GM21723 (cell line): Measurements from ENCODE around the gene HSF2BP.
"Not testable (repeated sequence)": the region's sequence is repeated elsewhere in the genome, so short reads cannot be mapped to it uniquely, and the experiment has no call there.

Source experiments
- ATAC-seq: cut with Tn5 transposase; IDR thresholded peaks from one replicate; pipeline ENCODE4 v1.9.1; 2021; ENCODE audit warnings: mild to moderate bottlenecking, moderate library complexity; ENCODE audit not compliant: unreplicated experiment

HSF2BP gene

GRCh38 chr21:43622796-43623195 is 36.5 kb downstream of the HSF2BP start:
- ATAC-seq = no peak

- ATAC-seq = no peak
These were observed 39.4 kb downstream of the HSF2BP start for GRCh38 chr21:43619856-43620255.

- ATAC-seq = no peak
These were observed 39.9 kb downstream of the HSF2BP start for GRCh38 chr21:43619344-43619743.

- ATAC-seq = no peak
These were observed 40.3 kb downstream of the HSF2BP start for GRCh38 chr21:43618940-43619339.

DNA sequence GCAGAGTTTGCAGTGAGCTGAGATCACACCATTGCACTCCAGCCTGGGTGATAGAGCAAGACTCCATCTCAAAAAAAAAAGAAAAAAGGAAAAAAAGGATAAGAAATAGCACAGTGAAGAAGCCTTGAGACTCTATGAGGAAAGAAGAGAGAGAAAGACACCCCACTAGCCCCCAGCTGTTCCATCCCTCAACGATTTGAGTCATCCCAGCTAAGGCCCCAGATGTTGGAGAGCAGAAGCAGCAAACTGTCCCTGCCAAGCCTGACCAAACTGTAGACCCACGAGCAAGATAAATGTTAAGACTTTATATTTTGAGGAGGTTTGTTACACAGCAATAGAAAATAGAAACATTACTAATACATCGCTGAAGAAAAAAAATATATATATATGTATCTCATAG is 42.4 kb downstream of the HSF2BP start:
- ATAC-seq = not testable (repeated sequence)

- no peak for ATAC-seq
These were observed 44.4 kb downstream of the HSF2BP start for GRCh38 chr21:43614839-43615238.

DNA sequence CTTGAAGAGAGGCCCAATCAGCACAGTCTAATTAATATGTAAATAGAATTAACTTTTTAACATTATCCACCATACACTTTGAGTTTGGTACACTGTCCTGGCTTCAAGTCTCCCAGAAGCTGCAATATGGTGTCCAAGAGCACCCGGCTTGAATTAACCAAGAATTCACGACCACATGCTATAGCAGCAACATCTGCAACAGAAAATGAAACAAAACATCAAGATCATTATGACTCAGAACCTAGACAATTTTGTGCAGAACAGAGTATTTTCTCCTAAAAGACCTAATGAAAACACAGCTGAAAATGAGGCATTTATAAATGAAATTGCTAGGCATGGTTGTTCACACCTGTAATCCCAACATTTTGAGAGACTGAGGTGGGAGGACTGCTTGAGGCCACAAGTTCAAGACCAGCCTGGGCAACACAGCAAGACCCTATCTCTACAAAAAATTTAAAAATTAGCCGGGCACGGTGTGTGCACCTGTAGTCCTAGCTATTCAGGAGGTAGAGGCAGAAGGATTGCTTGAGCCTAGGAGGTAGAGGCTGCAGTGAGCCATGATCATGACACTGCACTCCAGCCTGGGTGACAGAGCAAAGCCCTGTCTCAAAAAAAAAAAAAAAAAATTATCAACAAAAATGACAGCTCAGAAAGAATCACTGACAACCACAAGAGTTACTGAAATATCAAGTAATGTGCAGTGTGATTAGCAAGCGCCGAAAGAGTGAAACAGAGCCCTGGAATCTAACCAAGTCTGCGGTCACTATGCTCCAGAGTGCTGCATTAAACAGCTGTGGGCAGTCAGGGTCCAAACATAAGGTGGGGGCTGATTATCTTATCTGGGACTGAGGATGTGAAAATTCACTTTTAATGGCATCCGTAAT is 45.3 kb downstream of the HSF2BP start:
- ATAC-seq = no peak

GRCh38 chr21:43611598-43612369 is 47.5 kb downstream of the HSF2BP start:
- no peak for ATAC-seq

GRCh38 chr21:43609501-43610340 is 49.6 kb downstream of the HSF2BP start:
- ATAC-seq = no peak

DNA sequence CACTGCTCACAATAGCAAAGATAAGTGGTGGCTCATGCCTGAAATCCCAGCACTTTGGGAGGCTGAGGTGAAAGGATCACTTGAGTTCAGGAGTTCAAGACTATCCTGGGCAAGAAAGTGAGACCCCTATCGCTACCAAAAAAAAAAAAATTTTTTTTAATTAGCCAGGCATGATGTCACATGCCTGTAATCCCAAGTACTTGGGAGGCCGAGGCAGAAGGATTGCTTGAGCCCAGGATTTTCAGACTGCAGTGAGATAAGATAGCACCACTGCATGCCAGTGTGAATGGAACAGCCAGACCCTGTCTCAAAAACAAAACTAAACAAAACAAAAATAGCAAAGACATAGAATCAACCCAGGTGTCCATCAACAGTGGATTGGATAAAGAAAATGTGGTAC is 50.6 kb downstream of the HSF2BP start:
- ATAC-seq = no peak

GRCh38 chr21:43608225-43608624 is 51.1 kb downstream of the HSF2BP start:
- no peak for ATAC-seq

GRCh38 chr21:43605320-43606215 is 53.7 kb downstream of the HSF2BP start:
- no peak for ATAC-seq

DNA sequence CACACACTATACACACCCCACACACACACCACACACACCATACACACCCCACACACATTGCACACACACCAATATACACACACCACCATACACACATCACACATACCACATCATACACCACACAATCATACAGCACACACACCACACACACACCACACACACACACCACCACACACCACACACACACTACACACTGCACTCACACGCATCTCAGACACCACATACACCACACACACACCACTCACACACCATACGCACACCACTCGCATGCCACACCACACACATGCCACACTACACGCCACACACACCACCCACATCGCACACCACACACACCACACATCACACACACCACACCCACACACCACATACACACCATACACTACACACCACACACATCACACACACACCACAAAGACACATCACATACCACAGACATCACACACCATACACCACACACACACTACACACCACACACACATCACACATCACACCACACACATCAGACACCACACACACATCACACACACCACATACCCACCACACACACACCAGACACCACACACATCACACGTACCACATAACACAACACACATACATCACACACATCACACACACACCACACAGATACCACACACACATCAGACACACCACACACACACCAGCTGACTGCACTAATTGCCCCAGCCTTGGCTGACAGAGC is 54.6 kb downstream of the HSF2BP start:
- ATAC-seq = no peak

- ATAC-seq = no peak
These were observed 55.4 kb downstream of the HSF2BP start for GRCh38 chr21:43603641-43604504.

GRCh38 chr21:43603233-43603626 is 56.1 kb downstream of the HSF2BP start:
- no peak for ATAC-seq

DNA sequence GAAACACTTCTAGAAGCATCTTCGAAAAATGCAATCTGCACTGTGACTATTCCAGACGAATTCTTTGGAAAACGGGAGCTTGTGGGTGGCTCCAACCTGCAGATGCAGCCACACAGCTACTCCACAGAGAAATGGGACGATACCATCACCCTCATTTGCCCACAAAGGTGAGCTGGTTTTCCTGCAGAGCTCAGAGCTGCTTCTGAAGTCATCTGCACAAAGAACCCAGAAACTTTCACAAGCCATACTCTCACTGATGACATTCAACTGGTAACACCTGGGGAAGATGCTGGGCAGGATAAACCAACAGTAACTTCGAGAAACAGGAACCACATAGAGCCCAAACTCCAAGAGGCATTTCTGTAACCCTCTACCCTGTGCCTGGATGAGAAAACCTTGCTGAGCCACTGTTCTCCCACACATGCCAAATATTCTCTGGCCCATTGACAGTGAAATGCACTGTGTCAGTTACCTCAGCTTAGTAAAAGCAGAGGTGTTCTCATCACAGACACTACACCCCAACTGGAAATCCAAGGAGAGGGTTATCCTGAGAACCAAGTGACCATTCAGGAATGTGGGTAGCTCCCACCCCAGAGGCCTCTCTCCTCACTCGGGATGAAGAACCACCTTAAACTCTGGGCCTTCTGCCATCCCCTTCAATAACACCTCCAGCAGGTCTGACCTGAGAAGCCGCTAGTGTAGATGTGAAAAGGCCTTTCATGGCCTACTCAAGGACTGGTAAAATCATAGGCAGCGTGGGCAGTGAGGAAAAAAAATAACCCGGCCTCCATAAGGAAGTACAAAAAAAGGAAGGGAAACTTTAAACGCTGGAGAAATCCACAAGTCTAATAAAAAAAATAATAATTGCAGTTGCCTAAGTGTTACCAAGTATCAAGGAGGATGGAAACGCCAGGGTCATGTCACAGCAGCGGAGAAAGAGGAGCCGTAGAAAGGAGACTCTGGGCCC is 56.7 kb downstream of the HSF2BP start:
- no peak for ATAC-seq

GRCh38 chr21:43600642-43601402 is 58.5 kb downstream of the HSF2BP start:
- ATAC-seq = no peak
